Nucleus accumbens (tissue), 56 donors: ENCODE results near the gene CNTN2.

ENCODE experiments used
- DNase-seq, 56 donors: peaks; one replicate each; lab custom pipeline; 2025; lab: John Stamatoyannopoulos, UW

The CNTN2 gene

GRCh38 chr1:205071801-205072200 lies 28.8 kb downstream of the CNTN2 start:
- peak in 20 of 56 donors; percentile 20 to 67 (median 48) for DNase-seq

- no peak for DNase-seq
Measured at GRCh38 chr1:205072286-205072685, 29.3 kb downstream of the CNTN2 start.

GRCh38 chr1:205072881-205073280 lies 29.9 kb downstream of the CNTN2 start:
- DNase-seq, result peak in 17 of 56 donors; percentile 16 to 68 (median 37)

- no peak for DNase-seq
Measured at GRCh38 chr1:205073511-205073910, 30.5 kb downstream of the CNTN2 start.

- no peak for DNase-seq
Measured at GRCh38 chr1:205074084-205074483, 31.1 kb downstream of the CNTN2 start.

GRCh38 chr1:205074513-205074912 lies 31.5 kb downstream of the CNTN2 start:
- DNase-seq, result no peak

GRCh38 chr1:205075642-205076155 lies 32.7 kb downstream of the CNTN2 start:
- DNase-seq, result no peak

- DNase-seq, result no peak
Measured at GRCh38 chr1:205076245-205076761, 33.3 kb downstream of the CNTN2 start.

GRCh38 chr1:205077158-205077933 lies 34.3 kb downstream of the CNTN2 start:
- DNase-seq, result no peak

GRCh38 chr1:205077934-205078311 lies 34.9 kb downstream of the CNTN2 start:
- no peak for DNase-seq

GRCh38 chr1:205082431-205082830 lies 39.4 kb downstream of the CNTN2 start:
- no peak for DNase-seq

GRCh38 chr1:205084360-205084759 lies 41.3 kb downstream of the CNTN2 start, which contains the start of gene TMEM81:
TMEM81 (minus strand) TSS chr1:205084460; CDS start chr1:205084320, 140 bp downstream.
- no peak for DNase-seq

- no peak for DNase-seq
Measured at GRCh38 chr1:205088341-205088740, 45.3 kb downstream of the CNTN2 start.

- DNase-seq, result no peak
Measured at GRCh38 chr1:205091043-205091740, 48.2 kb downstream of the CNTN2 start.

- DNase-seq, result no peak
Measured at GRCh38 chr1:205095422-205095821, 52.4 kb downstream of the CNTN2 start.

- DNase-seq, result no peak
Measured at GRCh38 chr1:205098242-205098641, 55.2 kb downstream of the CNTN2 start.

GRCh38 chr1:205102404-205102803 lies 59.4 kb downstream of the CNTN2 start:
- DNase-seq, result no peak

GRCh38 chr1:205107327-205107726 lies 64.3 kb downstream of the CNTN2 start:
- DNase-seq, result no peak

GRCh38 chr1:205108464-205108863 lies 65.5 kb downstream of the CNTN2 start:
- DNase-seq, result no peak

- no peak for DNase-seq
Measured at GRCh38 chr1:205109269-205109668, 66.3 kb downstream of the CNTN2 start.

- no peak for DNase-seq
Measured at GRCh38 chr1:205109711-205110110, 66.7 kb downstream of the CNTN2 start.
